ENCODE measurements around the gene UNC13A. TPM values are rescaled to one million over a fixed set of nuclear protein-coding genes. Genes with fewer than 3 reads are reported as not detected.

The UNC13A gene
- total RNA-seq, 2 experiments from 2014 or later: 0.08 TPM; not detected in 1

DNA sequence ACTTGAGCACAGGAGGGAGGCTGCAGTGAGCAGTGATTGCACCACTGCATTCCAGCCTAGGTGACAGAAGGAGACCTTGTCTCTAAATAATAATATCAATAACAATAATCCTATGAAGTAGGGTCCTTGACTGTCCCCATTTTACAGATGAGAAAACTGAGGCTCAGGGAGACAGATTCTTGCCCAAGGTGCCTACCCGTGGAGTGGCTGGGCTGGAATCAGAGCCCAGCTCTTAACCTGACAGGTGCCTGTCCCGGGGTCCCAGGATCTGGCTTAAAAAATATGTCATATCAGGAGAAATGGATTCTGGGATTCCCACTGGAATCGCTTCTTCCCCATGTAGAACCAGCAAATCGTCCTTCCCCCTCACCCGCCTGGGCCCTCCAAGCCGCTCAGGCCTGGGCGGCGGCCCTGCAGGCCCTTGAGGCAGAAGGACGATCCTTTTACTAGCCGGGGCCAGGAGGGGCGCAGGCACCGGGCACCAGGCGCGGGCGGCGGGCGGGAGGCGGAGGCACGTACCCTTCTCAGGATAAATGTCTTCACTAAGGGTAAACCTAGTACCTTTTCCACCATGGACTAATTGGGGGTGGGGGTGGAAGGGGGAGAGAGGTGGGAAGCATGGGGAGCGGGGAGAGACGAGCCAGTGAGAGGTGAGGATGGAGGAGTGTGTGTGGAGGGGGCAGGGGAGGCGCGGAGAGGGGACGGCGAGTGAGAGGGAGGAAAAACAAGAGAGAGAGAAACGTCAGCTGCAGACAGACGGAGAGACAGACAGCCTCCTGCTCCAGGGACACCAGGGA is 72.1 kb downstream of the UNC13A start:
- no peak overlapping the region for H3K4me3 Mint-ChIP-seq

DNA sequence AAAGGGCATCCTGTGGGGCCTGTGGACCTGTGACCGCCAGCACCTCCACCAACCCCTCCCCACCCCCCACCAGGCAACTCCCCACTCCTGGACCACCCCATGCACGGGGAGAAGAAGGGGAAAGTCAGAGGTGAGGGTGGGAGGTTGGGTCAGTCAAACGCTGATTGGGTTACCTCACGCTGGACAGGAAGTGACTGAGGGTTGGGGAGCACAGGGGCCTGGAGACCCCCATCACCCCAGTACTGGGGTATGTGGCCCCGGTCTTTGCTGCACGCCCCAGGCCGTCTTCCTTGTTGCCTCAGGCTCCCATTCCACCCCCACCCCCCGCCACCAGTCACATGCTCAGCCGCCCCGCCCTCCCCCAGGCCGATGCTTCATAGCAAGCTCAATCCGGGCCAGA is 73.7 kb downstream of the UNC13A start:
- Mint-ChIP-seq H3K36me3 (no peaks in the 10 kb centered on the region), H3K27ac (no peak overlapping the region), H3K27me3 (peaks cover 46% of the 10 kb centered on the region), H3K9me3 (peaks cover 3% of the 10 kb centered on the region), H3K4me3 (no peak overlapping the region), H3K4me1 (peaks cover 3% of the 10 kb centered on the region)
- no peak for DNase-seq

More for the DNA sequence above, 72.1 kb downstream of the UNC13A start:
- DNase-seq: no peak
- H3K9me3 Mint-ChIP-seq: peaks cover 3% of the 10 kb centered on the region
- no peak overlapping the region for H3K27ac Mint-ChIP-seq
- peaks cover 3% of the 10 kb centered on the region for H3K4me1 Mint-ChIP-seq
- no peaks in the 10 kb centered on the region for H3K36me3 Mint-ChIP-seq
- peaks cover 52% of the 10 kb centered on the region for H3K27me3 Mint-ChIP-seq

- H3K4me1 Mint-ChIP-seq: peaks cover 3% of the 10 kb centered on the region
- no peaks in the 10 kb centered on the region for H3K9me3 Mint-ChIP-seq
- H3K4me3 Mint-ChIP-seq: no peak overlapping the region
- DNase-seq: no peak
- H3K36me3 Mint-ChIP-seq: no peaks in the 10 kb centered on the region
- no peak overlapping the region for H3K27ac Mint-ChIP-seq
- H3K27me3 Mint-ChIP-seq: peaks cover 23% of the 10 kb centered on the region
These were observed 76.5 kb downstream of the UNC13A start for GRCh38 chr19:17611462-17612244.

DNA sequence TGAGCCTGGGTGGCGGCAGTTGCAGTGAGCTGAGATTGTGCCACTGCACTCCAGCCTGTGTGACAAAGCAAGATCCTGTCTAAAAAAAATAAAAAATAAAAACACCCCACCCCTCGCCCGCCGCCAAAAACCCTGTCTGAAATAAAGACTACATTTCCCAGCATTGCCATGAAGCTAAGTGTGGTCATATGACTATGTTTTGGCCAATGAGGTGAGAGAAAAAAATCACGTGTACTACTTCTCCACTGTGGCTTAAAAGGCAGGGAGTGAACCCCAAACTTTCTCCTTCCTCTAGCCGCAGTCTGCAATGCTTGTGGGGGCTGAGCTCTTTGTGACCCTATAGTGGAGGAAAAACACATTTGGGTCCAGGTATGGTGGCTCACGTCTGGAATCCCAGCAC is 77.8 kb downstream of the UNC13A start:
- H3K9me3 Mint-ChIP-seq: peaks cover 2% of the 10 kb centered on the region
- H3K27me3 Mint-ChIP-seq: peaks cover 15% of the 10 kb centered on the region
- H3K4me1 Mint-ChIP-seq: peaks cover 7% of the 10 kb centered on the region
- no peak for DNase-seq
- no peaks in the 10 kb centered on the region for H3K36me3 Mint-ChIP-seq
- no peak overlapping the region for H3K27ac Mint-ChIP-seq
- H3K4me3 Mint-ChIP-seq: no peak overlapping the region

DNA sequence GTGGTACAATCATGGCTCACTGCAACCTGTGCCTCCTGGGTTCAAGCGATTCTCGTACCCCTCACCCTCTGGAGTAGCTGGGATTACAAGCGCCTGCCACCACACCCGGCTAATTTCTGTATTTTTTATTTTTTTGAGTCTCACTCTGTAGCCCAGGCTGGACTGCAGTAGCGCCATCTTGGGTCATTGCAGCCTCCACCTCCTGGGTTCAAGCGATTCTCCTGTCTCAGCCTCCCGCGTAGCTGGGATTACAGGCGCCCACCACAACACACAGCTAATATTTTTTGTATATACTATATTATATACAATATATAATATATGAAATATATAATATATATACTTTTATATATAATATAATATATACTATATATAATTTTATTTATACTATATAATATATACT is 80.2 kb downstream of the UNC13A start:
- no peak overlapping the region for H3K27ac Mint-ChIP-seq

DNA sequence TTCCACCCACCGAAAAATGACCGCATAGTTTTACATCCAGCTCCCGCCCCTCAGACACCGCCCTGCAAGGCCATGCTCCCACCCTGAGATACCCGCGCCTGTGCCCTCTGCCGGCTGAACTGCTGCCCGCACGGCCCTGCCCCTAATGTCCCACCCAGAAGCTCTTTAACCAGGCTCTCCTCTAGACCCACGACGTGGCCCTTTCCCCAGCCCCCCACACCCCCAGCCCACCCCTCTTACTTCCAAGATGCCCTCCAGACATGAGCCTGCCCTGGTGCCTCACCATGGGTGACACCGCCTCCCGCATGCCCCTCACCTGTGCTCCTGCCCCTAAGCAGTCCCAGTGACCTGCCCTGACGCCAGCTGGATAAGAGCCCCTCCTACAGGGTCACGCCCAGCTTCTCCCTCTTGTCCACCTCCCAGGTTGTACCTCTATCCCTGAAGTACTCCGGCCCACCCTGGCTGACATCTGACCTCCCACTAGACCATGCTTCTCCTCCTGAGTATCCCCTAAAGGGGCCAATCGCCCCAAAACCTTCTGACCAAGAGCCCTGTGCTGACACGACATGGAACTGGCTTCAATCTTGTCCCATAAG is 81.5 kb downstream of the UNC13A start:
- H3K4me3 Mint-ChIP-seq: peak overlapping the region; percentile 71
- peak overlapping the region; percentile 58 for H3K27ac Mint-ChIP-seq
- H3K27me3 Mint-ChIP-seq: peaks cover 33% of the 10 kb centered on the region
- no peak for DNase-seq
- H3K4me1 Mint-ChIP-seq: peaks cover 7% of the 10 kb centered on the region
- no peaks in the 10 kb centered on the region for H3K36me3 Mint-ChIP-seq
- H3K9me3 Mint-ChIP-seq: peaks cover 2% of the 10 kb centered on the region

More for the DNA sequence above, 80.2 kb downstream of the UNC13A start:
- DNase-seq: no peak
- peaks cover 2% of the 10 kb centered on the region for H3K9me3 Mint-ChIP-seq
- peaks cover 20% of the 10 kb centered on the region for H3K27me3 Mint-ChIP-seq
- H3K4me3 Mint-ChIP-seq: no peak overlapping the region
- peaks cover 7% of the 10 kb centered on the region for H3K4me1 Mint-ChIP-seq
- no peaks in the 10 kb centered on the region for H3K36me3 Mint-ChIP-seq

DNA sequence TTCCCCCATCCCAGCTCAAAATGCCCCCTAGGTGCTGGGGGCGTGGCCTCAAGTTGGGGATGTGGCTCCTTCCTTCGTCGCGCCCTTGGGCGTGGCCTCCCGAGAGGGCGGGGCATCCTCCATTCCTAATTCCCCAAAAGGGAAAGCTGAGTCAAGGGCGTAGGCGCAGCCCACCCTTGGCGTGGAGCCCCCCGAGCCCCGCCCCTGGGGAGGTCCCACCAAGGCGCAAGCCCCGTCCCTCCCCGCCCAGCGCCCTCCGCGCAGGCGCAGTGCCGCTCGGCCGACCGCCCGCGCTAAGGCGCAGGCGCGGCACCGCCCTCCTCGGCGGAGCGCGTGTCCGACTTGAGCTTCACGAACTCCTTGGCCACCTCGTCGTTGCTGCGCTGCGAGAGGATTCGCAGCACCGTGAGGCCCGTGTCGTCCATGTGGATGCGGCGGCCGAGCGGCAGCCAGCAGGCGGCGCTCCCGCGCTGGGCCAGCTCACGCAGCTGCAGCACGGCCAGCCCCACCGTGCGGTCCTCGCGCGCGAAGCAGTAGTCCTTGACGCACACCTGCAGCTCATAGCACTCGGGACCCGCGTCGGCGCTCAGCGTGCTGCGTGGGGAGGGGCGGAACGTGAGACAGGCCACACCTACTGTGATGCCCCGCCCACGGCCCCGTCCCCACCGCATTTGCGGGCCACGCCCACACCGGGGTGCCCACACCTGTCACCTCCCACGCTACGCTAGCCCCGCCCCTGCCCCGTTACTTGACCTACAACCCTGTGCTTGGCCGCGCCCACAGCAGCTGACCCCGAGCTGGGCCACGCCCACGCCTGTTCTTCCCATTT is 82.2 kb downstream of the UNC13A start:
- peak; percentile 88 for DNase-seq
- Mint-ChIP-seq H3K27me3 (peaks cover 40% of the 10 kb centered on the region), H3K27ac (peak overlapping the region; percentile 58), H3K4me3 (peak overlapping the region; percentile 71), H3K9me3 (peaks cover 2% of the 10 kb centered on the region), H3K36me3 (no peaks in the 10 kb centered on the region), H3K4me1 (peaks cover 7% of the 10 kb centered on the region)

- H3K36me3 Mint-ChIP-seq: no peaks in the 10 kb centered on the region
- no peak overlapping the region for H3K27ac Mint-ChIP-seq
- H3K4me1 Mint-ChIP-seq: peaks cover 7% of the 10 kb centered on the region
- H3K9me3 Mint-ChIP-seq: peaks cover 2% of the 10 kb centered on the region
- peaks cover 41% of the 10 kb centered on the region for H3K27me3 Mint-ChIP-seq
- no peak for DNase-seq
- no peak overlapping the region for H3K4me3 Mint-ChIP-seq
These were observed 83.0 kb downstream of the UNC13A start for GRCh38 chr19:17605117-17605516.

DNA sequence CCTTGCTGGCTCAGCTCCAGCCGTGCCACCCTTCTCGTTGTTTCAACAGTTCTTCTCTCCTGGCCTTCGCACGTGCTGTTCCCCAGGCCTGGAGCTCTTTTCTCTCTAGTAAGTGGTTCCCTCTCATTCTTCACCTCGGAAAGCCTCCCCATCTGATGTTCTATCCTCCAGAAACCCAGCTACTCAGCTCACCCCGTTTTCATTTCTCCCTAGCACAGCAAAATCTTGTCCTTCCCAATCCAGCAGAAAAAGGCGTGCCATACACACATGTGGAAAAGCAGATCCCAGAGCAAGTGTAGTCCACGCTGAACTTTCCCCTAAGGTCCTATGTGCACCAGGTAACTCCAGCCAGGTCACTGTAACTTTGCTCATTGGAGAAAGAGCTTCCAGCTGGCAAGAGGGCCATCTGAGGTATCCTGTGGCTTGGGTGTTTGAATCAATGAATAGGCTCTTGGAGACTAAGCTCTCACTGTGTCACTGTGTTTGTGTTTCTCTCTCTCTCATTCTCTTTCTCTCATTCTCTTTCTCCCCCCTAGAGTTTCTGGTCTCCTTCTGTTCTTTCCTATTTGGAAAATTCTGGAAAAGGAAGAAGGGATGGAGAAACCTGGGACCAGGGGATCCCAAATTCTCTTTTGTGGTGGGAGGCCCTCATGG is 83.7 kb downstream of the UNC13A start:
- no peaks in the 10 kb centered on the region for H3K36me3 Mint-ChIP-seq
- peaks cover 2% of the 10 kb centered on the region for H3K9me3 Mint-ChIP-seq
- H3K4me1 Mint-ChIP-seq: peaks cover 7% of the 10 kb centered on the region
- DNase-seq: no peak
- no peak overlapping the region for H3K27ac Mint-ChIP-seq
- no peak overlapping the region for H3K4me3 Mint-ChIP-seq
- peaks cover 41% of the 10 kb centered on the region for H3K27me3 Mint-ChIP-seq

DNA sequence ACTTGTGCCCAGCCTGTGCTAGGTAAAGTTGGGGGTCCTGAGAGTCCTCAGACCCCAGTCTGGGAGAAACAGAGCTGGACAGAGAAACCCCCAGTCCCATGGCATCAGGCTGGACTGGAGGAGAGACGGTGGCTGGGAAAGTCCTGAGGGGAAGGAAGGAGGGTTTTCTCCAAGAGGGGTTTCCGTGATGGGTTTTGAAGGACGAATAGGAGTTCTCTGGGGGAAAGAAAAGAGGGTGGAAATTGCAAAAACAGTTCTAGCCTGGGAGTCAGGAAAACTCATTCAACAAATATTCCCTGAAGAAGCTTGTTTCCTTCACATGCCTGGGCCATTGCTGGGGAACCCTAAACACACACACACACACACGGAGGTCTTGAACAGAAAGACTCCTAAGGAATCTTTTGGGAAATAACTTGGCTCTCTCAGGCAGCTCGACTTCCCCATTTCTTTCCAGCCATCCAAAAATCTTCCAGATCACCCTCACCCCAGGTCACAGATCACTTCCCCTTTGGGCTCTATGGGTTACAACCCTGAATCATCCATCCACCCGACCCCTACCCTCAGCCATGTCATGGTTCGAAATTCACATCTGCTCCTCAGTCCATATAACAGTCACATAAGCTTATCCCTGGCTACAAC is 85.2 kb downstream of the UNC13A start:
- Mint-ChIP-seq H3K4me3 (no peak overlapping the region), H3K27me3 (peaks cover 41% of the 10 kb centered on the region)

GRCh38 chr19:17602217-17602616 is 85.9 kb downstream of the UNC13A start:
- Mint-ChIP-seq H3K4me1 (peaks cover 7% of the 10 kb centered on the region), H3K27ac (no peak overlapping the region), H3K4me3 (no peak overlapping the region), H3K36me3 (no peaks in the 10 kb centered on the region), H3K9me3 (peaks cover 2% of the 10 kb centered on the region), H3K27me3 (peaks cover 41% of the 10 kb centered on the region)
- no peak for DNase-seq

More for the DNA sequence above, 85.2 kb downstream of the UNC13A start:
- H3K4me1 Mint-ChIP-seq: peaks cover 7% of the 10 kb centered on the region
- H3K9me3 Mint-ChIP-seq: peaks cover 2% of the 10 kb centered on the region
- DNase-seq: no peak
- H3K27ac Mint-ChIP-seq: no peak overlapping the region
- no peaks in the 10 kb centered on the region for H3K36me3 Mint-ChIP-seq

- peaks cover 2% of the 10 kb centered on the region for H3K9me3 Mint-ChIP-seq
- peaks cover 4% of the 10 kb centered on the region for H3K4me1 Mint-ChIP-seq
- H3K4me3 Mint-ChIP-seq: no peak overlapping the region
- no peak overlapping the region for H3K27ac Mint-ChIP-seq
- DNase-seq: no peak
- no peaks in the 10 kb centered on the region for H3K36me3 Mint-ChIP-seq
- peaks cover 41% of the 10 kb centered on the region for H3K27me3 Mint-ChIP-seq
These were observed 86.5 kb downstream of the UNC13A start for GRCh38 chr19:17601683-17602082.

DNA sequence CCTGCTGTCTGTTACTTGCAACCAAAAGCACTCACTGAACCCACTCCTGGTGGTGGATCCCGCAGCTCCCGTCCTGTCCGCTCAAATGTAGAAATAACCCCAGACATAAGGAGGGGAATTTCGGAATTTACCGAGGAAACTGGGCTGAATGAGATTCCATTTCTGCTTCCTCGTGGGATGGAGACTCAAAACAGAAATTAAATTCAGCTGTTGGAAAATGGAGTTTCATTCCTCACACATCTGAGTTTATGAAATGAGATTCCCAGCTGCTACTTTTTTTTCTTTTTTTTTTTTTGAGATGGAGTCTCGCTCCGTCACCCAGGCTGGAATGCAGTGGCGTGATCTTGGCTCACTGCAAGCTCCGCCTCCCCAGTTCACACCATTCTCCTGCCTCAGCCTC is 88.4 kb downstream of the UNC13A start:
- no peaks in the 10 kb centered on the region for H3K9me3 Mint-ChIP-seq
- no peaks in the 10 kb centered on the region for H3K36me3 Mint-ChIP-seq
- no peak overlapping the region for H3K27ac Mint-ChIP-seq
- no peak overlapping the region for H3K4me3 Mint-ChIP-seq
- no peaks in the 10 kb centered on the region for H3K4me1 Mint-ChIP-seq
- no peak for DNase-seq
- peaks cover 38% of the 10 kb centered on the region for H3K27me3 Mint-ChIP-seq

- H3K4me1 Mint-ChIP-seq: no peaks in the 10 kb centered on the region
- no peak overlapping the region for H3K27ac Mint-ChIP-seq
- H3K4me3 Mint-ChIP-seq: no peak overlapping the region
- no peaks in the 10 kb centered on the region for H3K9me3 Mint-ChIP-seq
- H3K36me3 Mint-ChIP-seq: no peaks in the 10 kb centered on the region
- H3K27me3 Mint-ChIP-seq: peaks cover 31% of the 10 kb centered on the region
- no peak for DNase-seq
These were observed 89.2 kb downstream of the UNC13A start for GRCh38 chr19:17598953-17599352.
